Stimulated activated CD8-positive, alpha-beta memory T cell treated with anti-CD3 and anti-CD28 coated beads, Interleukin-7, amount 100 ng/mL, for 4 hours (primary cell): Measurements from ENCODE around the gene LRRC37B.
"Not testable (repeated sequence)": the region's sequence is repeated elsewhere in the genome, so short reads cannot be mapped to it uniquely, and the experiment has no call there.

ENCODE experiments used
- DNase-seq, 2 donors: peaks; one replicate each; pipeline ENCODE4 v3.0.0-alpha.2; 2020; ENCODE audit warnings: low read depth in 2 of 2

Gene LRRC37B

DNA sequence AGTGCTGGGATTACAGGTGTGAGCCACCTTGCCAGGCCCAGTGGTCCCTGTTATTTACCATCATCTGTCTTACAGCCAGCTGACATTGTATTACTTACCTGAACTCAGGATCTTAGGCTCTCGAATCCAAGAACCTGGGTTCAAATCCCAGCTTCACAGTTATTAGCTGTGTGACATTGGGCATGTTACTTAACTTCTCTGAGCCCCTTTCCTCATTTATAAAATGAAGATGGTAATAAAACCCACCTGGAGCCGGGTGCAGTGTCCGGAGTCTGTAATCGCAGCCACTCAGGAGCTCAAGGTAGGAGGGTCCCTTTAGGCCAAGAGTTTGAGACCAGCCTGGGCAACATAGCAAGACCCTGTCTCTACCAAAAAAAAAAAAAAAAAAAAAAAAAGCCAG, 79.7 kb downstream of the LRRC37B start:
- DNase-seq = not testable (repeated sequence)

DNA sequence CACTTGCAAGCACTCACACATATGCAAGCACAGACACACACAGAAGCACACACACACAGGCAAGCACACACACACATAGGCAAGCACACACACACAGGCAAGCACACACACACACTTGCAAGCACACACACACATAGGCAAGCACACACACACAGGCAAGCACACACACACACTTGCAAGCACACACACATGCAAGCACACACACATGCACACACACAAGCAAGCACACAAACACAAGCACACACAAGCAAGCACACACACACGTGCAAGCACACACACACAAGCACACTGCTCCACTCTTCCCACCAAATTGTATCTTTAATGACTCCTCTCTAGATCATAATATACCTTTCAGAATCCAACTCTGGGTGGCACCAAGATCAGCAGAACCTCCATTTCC, 84.9 kb downstream of the LRRC37B start:
- DNase-seq = not testable (repeated sequence)

DNA sequence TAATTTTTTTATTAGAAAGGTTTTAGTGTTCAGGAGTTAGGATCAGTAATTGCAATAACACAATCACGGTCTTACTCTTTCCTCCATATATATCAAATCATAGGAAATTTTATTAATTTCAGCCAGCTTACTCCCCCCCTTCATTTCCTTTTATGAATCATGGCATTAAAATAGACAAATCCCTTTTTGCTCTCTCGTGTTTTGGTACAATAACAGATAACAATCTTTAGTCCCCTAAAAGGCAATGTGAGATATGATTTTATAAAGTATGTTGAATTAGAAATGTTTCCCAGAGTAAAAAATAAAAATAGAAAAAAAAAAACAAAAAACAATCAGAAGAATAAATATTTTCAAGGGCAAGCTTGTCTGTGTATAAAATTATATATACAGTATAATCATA, 92.5 kb downstream of the LRRC37B start:
- DNase-seq = no peak

DNA sequence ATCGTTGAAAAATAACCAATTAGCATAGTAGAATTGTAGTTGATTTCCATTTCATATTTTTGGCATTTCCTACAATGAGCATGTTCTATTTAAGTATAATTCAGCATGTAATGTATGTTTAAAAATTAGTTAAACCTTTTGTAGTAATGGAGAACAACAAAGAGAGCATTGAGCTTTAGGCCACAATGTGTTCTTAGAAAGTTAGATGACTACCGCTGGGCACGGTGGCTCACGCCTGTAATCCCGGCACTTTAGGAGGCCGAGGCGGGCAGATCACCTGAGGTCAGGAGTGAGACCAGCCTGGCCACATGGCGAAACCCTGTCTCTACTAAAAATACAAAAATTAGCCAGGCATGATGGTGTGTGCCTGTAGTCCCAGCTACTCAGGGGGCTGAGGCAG, 93.1 kb downstream of the LRRC37B start:
- not testable (repeated sequence) for DNase-seq

DNA sequence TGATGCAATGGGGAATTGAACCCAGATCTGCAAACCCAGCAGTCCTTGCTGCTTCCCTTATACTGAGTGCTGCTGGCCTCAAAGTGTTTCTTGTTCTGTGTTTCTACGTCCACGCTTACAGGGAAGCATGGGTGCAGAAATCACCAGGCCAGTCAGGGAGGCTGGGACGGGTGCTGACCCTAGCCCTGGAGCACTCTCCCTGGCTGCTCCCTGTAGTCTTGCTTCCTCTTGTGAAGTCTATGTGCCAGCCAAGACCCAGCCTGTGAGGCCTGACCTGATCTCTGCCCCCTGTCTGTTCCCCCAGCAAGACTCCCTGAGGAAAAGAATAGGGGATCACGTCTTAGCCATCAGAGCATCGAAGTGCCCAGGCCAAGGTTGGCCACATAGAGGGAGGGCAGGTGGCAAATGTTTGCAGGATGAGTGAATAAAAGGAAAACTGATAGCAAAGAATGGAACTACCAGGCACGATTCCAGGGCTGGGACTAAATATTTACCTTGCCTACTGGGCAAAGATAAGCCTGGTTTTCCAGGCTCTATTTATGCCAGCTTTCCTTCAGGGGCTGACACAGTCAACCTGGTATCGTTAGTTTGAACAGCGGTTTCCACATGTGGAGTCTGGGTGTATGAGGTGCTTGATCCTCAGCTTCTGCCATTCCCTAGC, 93.9 kb downstream of the LRRC37B start:
- no peak for DNase-seq

DNA sequence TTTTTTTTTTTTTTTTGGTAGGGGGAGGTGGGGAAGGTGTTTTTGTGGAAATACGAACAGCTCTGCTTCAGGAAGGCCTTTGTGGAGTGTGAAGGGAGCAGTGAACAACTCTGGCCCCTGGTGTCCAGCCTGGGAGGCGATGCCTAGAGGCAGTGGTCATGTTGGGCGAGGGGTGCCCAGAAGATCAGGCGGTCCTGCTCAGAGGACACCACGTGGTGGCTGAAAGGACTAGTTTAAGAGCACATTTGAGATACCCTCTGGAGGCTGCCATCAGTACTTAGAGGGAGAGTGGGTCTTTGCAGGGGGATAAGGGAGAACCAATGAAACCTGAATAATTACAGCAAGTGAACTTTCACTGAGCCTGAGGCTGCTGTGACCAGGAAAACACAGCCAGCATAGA, 95.0 kb downstream of the LRRC37B start:
- no peak for DNase-seq

DNA sequence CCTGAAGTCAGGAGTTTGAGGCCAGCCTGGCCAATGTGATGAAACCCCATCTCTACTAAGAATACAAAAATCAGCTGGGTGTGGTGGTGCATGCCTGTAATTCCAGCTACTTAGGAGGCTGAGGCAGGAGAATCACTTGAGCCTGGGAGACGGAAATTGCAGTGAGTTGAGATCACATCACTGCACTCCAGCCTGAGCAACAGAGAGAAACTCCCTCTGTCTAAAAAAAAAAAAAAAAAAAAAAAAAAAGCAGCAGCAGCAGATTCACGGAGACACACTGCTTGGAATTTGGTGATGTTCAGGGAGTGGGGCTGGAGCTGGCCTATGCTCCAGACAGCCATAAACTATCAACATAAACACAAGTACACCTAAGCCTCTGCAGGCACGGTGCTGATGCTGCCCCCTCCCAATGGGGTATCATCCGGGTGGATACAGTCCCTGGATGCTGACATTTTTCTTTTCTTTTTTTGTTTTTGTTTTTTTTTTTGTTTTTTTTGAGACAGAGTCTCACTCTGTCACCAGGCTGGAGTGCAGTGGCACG, 95.5 kb downstream of the LRRC37B start:
- DNase-seq = no peak
